NCI-H1694 treated with DMSO at 0.1 percent for 48 hours (cell line): Measurements from ENCODE around the gene PCID2.

Source experiments
- DNase-seq: peaks from one replicate; lab custom pipeline; 2025; lab: John Stamatoyannopoulos, UW

The PCID2 gene

DNA sequence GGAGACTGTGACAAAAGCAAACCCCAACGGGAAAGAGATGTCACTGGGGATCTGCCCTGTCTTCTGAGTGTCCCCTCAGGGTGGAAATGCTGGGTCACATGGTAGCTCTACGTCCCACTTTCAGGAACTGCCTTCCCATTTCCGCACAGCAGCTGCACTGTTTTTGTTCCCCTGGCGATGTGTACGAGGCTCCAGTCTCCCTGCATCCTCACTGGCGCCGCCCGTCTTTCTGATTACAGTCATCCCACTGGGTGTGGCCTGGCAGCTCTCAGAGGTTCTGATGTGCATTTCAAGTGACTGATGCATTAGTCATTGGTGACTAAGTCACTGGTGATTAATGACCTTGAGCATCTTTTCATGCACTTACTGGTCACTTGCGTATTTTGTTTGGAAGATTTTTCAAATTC, 21.2 kb downstream of the PCID2 start:
- DNase-seq: no peak

GRCh38 chr13:113186061-113186900, 22.2 kb downstream of the PCID2 start:
- no peak for DNase-seq

GRCh38 chr13:113184568-113185440, 23.7 kb downstream of the PCID2 start:
- no peak for DNase-seq

DNA sequence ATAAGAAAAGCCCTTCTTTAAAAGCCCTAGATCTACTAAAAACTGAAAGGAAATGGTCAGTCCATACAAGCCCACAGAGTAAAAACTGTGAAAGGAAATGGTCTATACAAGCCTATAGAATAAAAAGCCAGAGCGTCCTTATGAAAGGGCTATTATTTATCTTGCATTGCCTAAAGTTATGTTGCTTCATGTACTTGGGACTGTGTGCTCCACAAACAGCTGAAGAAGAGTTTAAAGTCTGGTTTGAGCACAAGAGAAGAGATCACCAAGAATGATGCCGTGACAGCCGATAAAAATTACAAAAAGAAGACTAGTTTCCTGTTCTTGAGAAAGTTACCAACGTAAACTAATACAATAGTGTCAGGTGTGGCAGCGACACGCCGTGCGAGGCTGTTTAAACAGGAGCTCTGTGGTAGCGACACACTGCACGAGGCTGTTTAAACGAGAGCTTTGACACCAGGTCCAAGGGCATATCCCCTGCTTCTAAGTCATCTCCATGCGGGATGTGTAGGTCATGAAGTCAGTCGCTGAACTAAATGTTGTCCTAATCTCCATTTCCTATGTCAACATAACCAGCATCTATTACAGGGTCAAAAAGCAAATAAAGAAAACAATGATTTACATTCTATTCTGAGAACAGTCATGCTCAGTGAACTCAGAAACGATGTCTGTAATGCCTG, 24.9 kb downstream of the PCID2 start:
- DNase-seq: no peak

GRCh38 chr13:113182046-113182445, 26.4 kb downstream of the PCID2 start:
- DNase-seq: no peak

GRCh38 chr13:113179374-113180230, 28.9 kb downstream of the PCID2 start:
- no peak for DNase-seq

DNA sequence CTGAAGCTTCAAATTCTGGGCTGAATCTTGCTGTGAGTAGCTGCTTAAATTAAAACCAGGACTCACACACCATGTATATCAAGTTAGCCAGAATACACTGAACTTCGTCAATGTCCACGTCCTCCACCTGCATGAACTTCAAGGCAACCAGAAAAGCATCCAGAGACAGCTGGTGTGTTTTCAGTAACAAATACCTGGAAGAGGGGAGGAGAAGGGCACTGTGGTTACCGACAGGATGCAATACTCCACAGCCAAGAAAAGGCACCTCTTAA, 29.6 kb downstream of the PCID2 start:
- DNase-seq: no peak

GRCh38 chr13:113178070-113178895, 30.2 kb downstream of the PCID2 start:
- DNase-seq: no peak

GRCh38 chr13:113176822-113177221, 31.6 kb downstream of the PCID2 start:
- DNase-seq: no peak

DNA sequence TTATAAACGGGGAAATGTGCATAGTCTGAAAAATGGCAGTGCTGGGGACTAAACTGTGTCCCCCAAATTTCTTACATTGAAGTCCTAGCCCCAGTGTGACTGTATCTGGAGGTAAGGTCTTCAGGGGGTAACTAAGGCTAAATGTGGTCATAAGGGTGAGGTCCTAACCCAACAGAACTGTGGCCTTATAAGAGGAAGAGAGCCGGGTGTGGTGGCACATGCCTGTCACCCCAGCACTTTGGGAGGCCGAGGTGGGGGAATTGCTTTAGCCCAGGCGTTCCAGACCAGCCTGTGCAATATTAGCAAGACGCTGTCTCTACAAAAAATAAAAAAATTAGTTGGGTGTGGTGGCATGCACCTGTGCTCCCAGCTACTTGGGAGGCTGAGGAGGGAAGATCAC, 32.2 kb downstream of the PCID2 start:
- no peak for DNase-seq

GRCh38 chr13:113172419-113172926, 36.0 kb downstream of the PCID2 start:
- no peak for DNase-seq

GRCh38 chr13:113171250-113172125, 37.0 kb downstream of the PCID2 start:
- no peak for DNase-seq

DNA sequence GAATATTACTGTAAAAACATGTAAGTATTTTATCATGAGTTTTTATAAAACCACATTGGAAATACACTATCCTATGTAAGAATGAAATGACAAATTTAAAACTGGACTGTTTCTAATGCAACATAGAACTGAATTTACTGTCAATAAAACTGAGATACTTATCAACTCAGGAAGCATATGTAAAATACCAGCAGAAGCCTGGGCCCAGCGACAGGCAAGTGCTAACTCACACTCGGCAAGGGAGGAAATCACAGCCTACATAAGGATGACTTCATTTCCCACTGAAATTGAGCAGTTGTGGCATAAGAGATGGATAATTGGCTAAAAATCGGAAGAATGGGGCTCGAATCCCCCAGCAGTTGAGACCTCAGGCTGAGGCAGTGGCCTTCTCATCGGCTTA, 38.0 kb downstream of the PCID2 start:
- DNase-seq: no peak

- no peak for DNase-seq
Measured at GRCh38 chr13:113169277-113170272, 38.9 kb downstream of the PCID2 start.

DNA sequence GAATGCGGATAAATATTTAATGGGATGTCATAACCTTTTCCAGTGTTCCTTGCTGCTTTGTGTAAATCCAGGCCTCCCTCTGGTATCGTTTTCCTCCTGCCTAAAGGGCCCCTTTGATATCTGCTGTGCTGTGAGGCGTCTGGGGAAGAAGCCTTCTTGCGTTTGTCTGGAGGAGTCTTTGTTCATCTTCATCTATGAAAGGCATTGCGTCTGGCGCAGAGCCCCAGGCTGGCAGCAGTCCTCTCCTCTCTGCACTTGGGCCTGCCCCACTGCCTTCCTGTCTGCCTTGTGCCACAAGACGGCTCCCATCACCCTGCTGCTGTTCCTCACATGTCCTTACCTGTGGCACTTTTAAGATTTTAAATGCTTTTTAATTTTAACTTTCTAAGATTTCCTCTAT, 40.3 kb downstream of the PCID2 start:
- DNase-seq: no peak

GRCh38 chr13:113167575-113167974, 40.9 kb downstream of the PCID2 start:
- DNase-seq: no peak

- no peak for DNase-seq
Measured at GRCh38 chr13:113167155-113167554, 41.3 kb downstream of the PCID2 start.

DNA sequence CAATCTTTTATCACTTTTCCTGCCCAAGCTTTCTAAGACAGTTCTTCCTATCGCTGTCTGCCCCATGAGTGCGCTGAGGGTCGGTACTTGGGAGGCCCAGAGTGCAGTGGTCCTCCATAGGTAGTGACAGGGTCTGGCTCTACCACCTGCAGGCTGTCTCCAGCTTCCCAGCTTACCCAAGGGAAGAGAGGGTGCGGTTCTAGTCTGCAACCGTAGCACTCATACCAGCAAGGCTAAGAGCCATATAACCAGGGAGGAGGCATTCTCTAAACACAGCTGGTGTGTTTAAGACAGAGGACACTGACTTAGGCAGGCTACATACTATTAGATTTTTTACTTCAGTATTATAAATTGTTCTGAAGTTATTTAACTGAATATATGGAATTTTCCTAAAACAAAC, 41.8 kb downstream of the PCID2 start:
- no peak for DNase-seq
